Esophagus mucosa (tissue), 1 donor: ENCODE data around the gene CDK13. TPM values are rescaled to one million over a fixed set of nuclear protein-coding genes. Genes with fewer than 3 reads are reported as not detected.
A peak's percentile ranks its signal among the peaks of the same experiment; 100 is the strongest.

Experiments used
- ATAC-seq: fragments of 200-7000 bp; cut with Tn5 transposase; one replicate; pipeline ENCODE4 v1.9.1; 2020
- total RNA-seq: library from RNA; stranded (reverse); gene quantifications from one replicate; pipeline ENCODE4 v1.2.4, GENCODE V29; 2023
- donor health status: DM: yes; HTN: yes; CAD: no.

Gene CDK13
- total RNA-seq, 1 donor from 2014 or later: 34.6 TPM

GRCh38 chr7:40015790-40016296, 65.8 kb downstream of the CDK13 start:
- ATAC-seq: no peak

- ATAC-seq: no peak
Measured at GRCh38 chr7:40019558-40019957, 69.5 kb downstream of the CDK13 start.

GRCh38 chr7:40024048-40024447, 74.0 kb downstream of the CDK13 start:
- ATAC-seq: no peak

- ATAC-seq: no peak
Measured at GRCh38 chr7:40024841-40025240, 74.8 kb downstream of the CDK13 start.

- no peak for ATAC-seq
Measured at GRCh38 chr7:40027545-40027944, 77.5 kb downstream of the CDK13 start.

GRCh38 chr7:40033826-40034225, 83.8 kb downstream of the CDK13 start:
- no peak for ATAC-seq

- no peak for ATAC-seq
Measured at GRCh38 chr7:40041456-40041855, 91.4 kb downstream of the CDK13 start.

- ATAC-seq: no peak
Measured at GRCh38 chr7:40043164-40043563, 93.1 kb downstream of the CDK13 start.

- ATAC-seq: no peak
Measured at GRCh38 chr7:40047661-40048060, 97.6 kb downstream of the CDK13 start.

GRCh38 chr7:40057292-40057691, 107.2 kb downstream of the CDK13 start:
- ATAC-seq: no peak

GRCh38 chr7:40058026-40058425, 108.0 kb downstream of the CDK13 start:
- no peak for ATAC-seq

GRCh38 chr7:40058636-40059035, 108.6 kb downstream of the CDK13 start:
- no peak for ATAC-seq

- ATAC-seq: no peak
Measured at GRCh38 chr7:40059057-40059456, 109.0 kb downstream of the CDK13 start.

- peak; percentile 63 for ATAC-seq
Measured at GRCh38 chr7:40072268-40072667, 122.2 kb downstream of the CDK13 start.

GRCh38 chr7:40073239-40073638, 123.2 kb downstream of the CDK13 start:
- ATAC-seq: no peak

GRCh38 chr7:40077849-40078248, 127.8 kb downstream of the CDK13 start:
- no peak for ATAC-seq

- ATAC-seq: no peak
Measured at GRCh38 chr7:40092182-40092581, 142.1 kb downstream of the CDK13 start.

- ATAC-seq: no peak
Measured at GRCh38 chr7:40093631-40094350, 143.7 kb downstream of the CDK13 start.

GRCh38 chr7:40095230-40095629, 145.2 kb downstream of the CDK13 start:
- ATAC-seq: no peak

GRCh38 chr7:40095695-40096327, 145.8 kb downstream of the CDK13 start:
- no peak for ATAC-seq

GRCh38 chr7:40097728-40098127, 147.7 kb downstream of the CDK13 start:
- ATAC-seq: no peak

- ATAC-seq: no peak
Measured at GRCh38 chr7:40098810-40099209, 148.8 kb downstream of the CDK13 start.

GRCh38 chr7:40099837-40100236, 149.8 kb downstream of the CDK13 start:
- ATAC-seq: no peak

GRCh38 chr7:40101201-40101600, 151.1 kb downstream of the CDK13 start:
- no peak for ATAC-seq
